ENCODE data around the gene RAB8B. TPM values are rescaled to one million over a fixed set of nuclear protein-coding genes. Genes with fewer than 3 reads are reported as not detected.

The RAB8B gene
- total RNA-seq, 1 experiment from 2014 or later = 17.6 TPM

GRCh38 chr15:63165166-63165859 is 24.1 kb upstream of the RAB8B start:
- POLR2A ChIA-PET = no interaction called here
- TF ChIP-seq SIN3A (IDR thresholded peaks at IDR 0.05; ENCODE audit: borderline replicate concordance, insufficient read depth, low read depth, low read length) (no peak), POLR2AphosphoS5 (IDR thresholded peaks at IDR 0.05; ENCODE audit: low read depth, low read length) (no peak), CTCF (IDR thresholded peaks at IDR 0.05) (no peak), TCF7L2 (IDR thresholded peaks at IDR 0.05; ENCODE audit: low read depth, low read length) (no peak), REST (IDR thresholded peaks at IDR 0.05; ENCODE audit: insufficient read depth in 1 of 2, low read depth in 2 of 2, low read length in 1 of 2) (no peak)
- H3K36me3 ChIP-seq (ENCODE audit: control insufficient read depth, insufficient read depth, low read length) = no peaks in the 10 kb centered on the region
- BruUV-seq (replicated peaks) = no TSS peak
- no peaks in the 10 kb centered on the region for H3K4me1 ChIP-seq (ENCODE audit: control insufficient read depth, insufficient read depth, low read length)
- no peak for ATAC-seq
- in situ Hi-C loops (cut with HindIII; ENCODE audit: low pct_unique_long_range_greater_than_20kb, low sequenced_read_pairs) = no loop called here
- H3K9me3 ChIP-seq (ENCODE audit: control insufficient read depth, insufficient read depth, low read depth, low read length) = no peaks in the 10 kb centered on the region
- no peak overlapping the region for H3K4me3 ChIP-seq (ENCODE audit: low read depth in 2 of 2, low read length in 2 of 2)
- intact Hi-C loops (cut with micrococcal nuclease; ENCODE audit: unreplicated experiment) = no loop called here
- CTCF ChIA-PET = interaction anchor here (0.7 to 1.2 kb wide), 2 partner anchors 237 to 421 kb away, joined by 3 to 7 read pairs; no protein-coding TSS in a partner anchor
- no peaks in the 10 kb centered on the region for H3K27me3 ChIP-seq (ENCODE audit: control insufficient read depth, insufficient read depth, low read length)
- no peak overlapping the region for H3K27ac ChIP-seq (ENCODE audit: low read length)
- no peak for DNase-seq (ENCODE audit: low read depth, low spot score)

- CTCF ChIA-PET = interaction anchor here (1.2 kb wide), 1 partner anchor 237 kb away, joined by 3 read pairs; no protein-coding TSS in a partner anchor
- intact Hi-C loops (cut with micrococcal nuclease; ENCODE audit: unreplicated experiment) = no loop called here
- ATAC-seq = no peak
- POLR2A ChIA-PET = no interaction called here
- TF ChIP-seq CTCF (IDR thresholded peaks at IDR 0.05) (no peak; the same call in 1 of the 2 replicates), REST (IDR thresholded peaks at IDR 0.05; ENCODE audit: insufficient read depth in 1 of 2, low read depth in 2 of 2, low read length in 1 of 2) (no peak), TCF7L2 (IDR thresholded peaks at IDR 0.05; ENCODE audit: low read depth, low read length) (no peak), SIN3A (IDR thresholded peaks at IDR 0.05; ENCODE audit: borderline replicate concordance, insufficient read depth, low read depth, low read length) (no peak), POLR2AphosphoS5 (IDR thresholded peaks at IDR 0.05; ENCODE audit: low read depth, low read length) (no peak)
- no peaks in the 10 kb centered on the region for H3K27me3 ChIP-seq (ENCODE audit: control insufficient read depth, insufficient read depth, low read length)
- in situ Hi-C loops (cut with HindIII; ENCODE audit: low pct_unique_long_range_greater_than_20kb, low sequenced_read_pairs) = no loop called here
- DNase-seq (ENCODE audit: low read depth, low spot score) = no peak
- H3K36me3 ChIP-seq (ENCODE audit: control insufficient read depth, insufficient read depth, low read length) = no peaks in the 10 kb centered on the region
- no peaks in the 10 kb centered on the region for H3K4me1 ChIP-seq (ENCODE audit: control insufficient read depth, insufficient read depth, low read length)
- no peaks in the 10 kb centered on the region for H3K9me3 ChIP-seq (ENCODE audit: control insufficient read depth, insufficient read depth, low read depth, low read length)
- H3K4me3 ChIP-seq (ENCODE audit: low read depth in 2 of 2, low read length in 2 of 2) = no peak overlapping the region
- H3K27ac ChIP-seq (ENCODE audit: low read length) = no peak overlapping the region
- BruUV-seq (replicated peaks) = no TSS peak
These were observed 23.2 kb upstream of the RAB8B start for GRCh38 chr15:63166219-63166618.
